GM10847 (cell line): ENCODE data around the gene ANKRD10.

Source experiments
- POLR2A ChIP-seq: IDR thresholded peaks from 2 replicates; pipeline ENCODE4 v1.6.1; 2011; ENCODE audit not compliant: insufficient read length; ENCODE audit errors: extremely low read depth

The ANKRD10 gene

DNA sequence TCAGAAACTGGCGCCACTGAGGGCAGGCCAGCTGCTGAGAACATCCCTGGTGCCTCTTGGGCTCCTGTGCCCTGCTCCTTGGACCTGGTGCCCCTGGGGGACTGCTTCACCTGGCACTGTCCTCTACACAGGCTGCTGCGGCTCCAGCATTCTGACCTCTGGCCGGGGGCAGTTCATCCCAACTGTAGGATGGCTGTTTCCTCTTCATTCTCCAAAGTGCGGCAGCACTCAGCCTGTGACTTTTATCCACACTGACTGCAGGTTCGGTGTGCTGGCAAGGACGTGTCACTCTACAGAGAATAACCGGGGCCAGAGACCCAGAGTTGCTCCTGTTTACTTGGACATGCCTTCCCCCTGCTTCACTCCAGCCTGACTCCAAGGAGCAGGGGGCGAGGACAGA is 7.6 kb upstream of the ANKRD10 start:
- TF ChIP-seq POLR2A, result no peak

- TF ChIP-seq POLR2A, result no peak
Observed at GRCh38 chr13:110921695-110922094, 6.8 kb upstream of the ANKRD10 start.

GRCh38 chr13:110921209-110921608 is 6.3 kb upstream of the ANKRD10 start:
- no peak for TF ChIP-seq POLR2A

GRCh38 chr13:110920038-110920437 is 5.2 kb upstream of the ANKRD10 start:
- no peak for TF ChIP-seq POLR2A

DNA sequence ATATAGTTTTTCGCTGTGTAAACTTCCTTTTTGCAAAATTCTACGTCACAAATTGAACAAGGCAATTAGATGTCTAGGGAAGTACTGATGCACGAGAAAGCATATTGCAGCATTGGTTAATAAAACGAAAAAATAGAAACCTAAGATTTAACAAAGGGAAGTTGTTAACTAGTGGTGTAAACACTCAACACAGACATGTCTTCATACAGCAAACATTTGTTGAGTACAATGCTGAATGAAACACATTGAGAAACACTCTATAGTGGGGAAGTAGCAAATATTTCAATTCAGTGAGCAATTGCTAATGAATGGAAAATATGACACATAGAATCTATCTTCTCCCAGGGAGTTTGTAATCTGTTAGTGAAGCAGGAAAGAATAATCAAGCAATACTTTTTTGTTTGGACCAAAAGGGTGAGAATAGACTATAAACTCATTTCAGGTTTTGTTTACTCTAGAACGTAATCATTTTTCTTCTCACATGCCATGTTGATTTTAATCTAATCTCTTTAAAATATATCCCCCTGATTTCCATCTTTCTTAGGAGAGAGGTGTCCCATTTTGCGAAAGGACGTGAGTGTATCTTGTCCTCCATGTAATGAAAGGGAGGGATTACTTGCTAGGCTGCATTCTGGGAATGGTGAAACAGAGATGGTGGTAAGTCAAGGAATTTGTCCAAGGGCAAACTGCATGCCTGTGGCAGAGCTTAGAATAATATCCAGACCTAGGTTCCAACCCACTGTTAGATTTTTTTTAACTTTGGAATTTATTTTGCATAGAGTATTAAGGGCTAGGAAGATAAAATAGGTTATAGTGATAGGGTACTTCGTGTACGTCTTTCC is 1.7 kb upstream of the ANKRD10 start:
- no peak for TF ChIP-seq POLR2A

- no peak for TF ChIP-seq POLR2A
Observed at GRCh38 chr13:110915874-110916206, 971 bp upstream of the ANKRD10 start.

DNA sequence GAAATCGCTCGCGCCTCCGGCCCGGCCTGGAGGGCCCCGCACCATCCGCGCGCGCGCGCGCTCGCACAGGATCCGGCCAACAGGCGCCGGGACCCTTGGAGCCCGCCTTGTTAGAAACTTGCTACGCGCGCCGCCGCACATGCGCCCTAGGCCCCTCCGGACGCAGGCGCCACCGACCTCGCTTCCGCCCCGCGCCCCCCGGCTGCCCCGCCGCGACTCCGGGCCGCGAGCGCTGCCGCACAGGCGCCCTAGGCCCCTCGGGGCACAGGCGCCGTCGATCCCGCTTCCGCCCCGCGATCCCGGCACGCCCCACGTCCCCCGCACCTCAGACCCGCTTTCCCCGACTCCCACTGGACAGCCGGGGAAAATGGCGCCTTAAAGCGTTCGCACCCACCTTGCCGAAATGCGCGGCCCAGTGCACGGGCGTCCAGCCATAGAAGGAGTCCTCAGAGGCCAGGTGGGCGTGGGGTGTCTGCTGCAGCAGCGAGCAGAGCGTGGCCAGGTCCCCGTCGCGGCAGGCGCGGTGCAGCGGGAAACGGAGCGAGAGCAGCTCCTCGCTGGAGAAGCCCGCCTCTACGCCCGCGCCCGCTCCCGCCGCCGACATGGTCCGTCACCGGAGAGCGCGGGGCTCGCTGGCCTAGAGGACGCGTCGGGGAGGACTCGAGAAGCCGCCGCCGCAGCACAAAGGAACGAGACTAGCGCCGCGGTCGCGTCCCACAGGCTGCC is 375 bp downstream of the ANKRD10 start:
- TF ChIP-seq POLR2A, result peak; percentile 74

- TF ChIP-seq POLR2A, result no peak
Observed at GRCh38 chr13:110914081-110914330, 863 bp downstream of the ANKRD10 start.

DNA sequence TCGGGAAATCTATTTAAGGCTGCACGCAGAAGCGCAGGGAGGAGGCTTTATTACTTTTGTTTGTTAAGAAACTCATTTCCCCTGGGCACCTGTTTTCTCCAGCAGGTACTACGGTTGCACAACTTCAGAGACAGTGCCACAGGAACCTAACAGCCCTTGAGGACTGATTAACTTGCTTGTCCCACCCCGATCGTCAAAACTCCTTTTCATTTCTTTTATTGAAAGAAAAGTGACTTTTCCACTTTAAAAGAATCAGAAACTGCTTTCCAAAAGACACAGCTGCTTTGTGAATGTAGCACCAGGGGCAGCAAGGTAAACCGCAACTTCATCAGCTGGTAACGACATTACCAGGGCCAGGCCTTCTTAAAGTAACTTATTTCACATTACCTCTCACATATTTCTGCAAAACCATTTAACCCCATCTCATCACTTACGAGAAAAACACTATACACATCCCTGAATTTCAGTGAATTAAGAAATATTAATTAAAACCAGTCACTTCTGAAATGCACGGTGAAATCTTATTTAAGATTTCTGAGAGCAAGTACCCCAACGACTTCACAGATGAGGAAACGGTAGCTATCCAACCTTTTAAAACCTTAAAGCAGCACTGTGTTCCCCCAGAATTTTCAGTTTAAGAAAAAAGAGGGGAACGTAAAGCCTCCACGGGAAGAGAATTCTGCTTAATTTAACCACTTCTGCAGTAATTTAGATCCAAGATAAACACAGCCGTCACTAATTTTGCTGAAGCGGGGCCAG is 1.4 kb downstream of the ANKRD10 start:
- no peak for TF ChIP-seq POLR2A

DNA sequence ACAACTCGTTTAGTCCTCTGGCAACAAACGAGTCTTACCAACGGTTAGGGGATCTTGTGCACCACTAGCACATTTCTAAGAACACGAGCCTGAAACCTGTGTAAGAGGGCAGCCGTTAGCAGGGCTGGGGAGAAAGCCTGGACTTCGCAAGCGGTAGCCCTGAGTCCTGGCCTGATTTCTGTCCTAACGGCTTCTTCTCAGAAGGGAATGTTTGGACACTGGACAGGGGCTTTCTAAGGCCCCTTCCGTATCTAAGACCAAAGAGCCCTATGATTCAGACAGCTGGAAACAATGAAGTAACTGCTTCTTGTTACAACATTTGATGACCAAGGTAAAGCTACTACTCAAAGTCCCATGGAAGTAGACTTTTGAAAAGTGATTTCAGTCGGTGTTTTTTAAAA is 2.2 kb downstream of the ANKRD10 start:
- TF ChIP-seq POLR2A, result no peak

- TF ChIP-seq POLR2A, result no peak
Observed at GRCh38 chr13:110911880-110912279, 3.0 kb downstream of the ANKRD10 start.

DNA sequence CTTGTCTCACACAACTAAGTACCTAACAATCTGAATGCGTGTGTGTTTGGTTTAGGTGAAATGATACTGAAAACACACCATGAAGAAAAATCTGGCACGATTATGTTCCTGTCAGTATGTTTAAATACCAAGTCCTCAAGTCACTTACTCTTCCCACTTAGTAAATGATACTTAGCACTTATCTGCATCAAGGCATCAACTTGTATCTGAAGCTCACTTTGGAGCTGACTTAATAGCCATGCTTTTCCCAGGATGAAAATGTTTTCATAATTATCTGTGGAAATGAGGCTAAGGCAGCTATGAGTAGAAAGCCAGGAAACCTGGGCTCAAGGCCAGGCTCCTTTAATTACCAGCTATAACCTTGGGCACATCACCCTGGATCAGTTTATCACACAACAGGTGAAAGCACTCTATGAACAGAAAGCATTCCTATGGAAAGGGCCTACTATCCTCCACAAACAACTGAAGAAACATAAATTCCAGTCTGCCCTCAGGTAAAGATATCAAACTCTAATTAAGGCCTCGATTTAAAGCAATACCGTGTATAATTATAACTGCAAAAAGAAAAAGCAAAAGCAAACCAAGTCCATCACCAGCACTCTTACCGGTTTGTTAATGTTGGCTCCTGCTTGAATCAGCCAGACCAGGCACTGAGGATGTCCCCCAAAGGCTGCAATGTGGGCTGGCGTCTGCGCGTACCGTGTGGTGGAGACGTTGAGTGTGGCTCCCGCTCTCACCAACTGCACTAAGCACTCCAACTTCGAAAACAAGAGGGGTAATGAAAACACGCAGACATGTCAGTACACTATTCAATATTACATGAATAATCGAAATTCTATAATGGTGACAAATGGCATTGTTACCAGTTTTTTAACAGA is 4.6 kb downstream of the ANKRD10 start:
- no peak for TF ChIP-seq POLR2A

DNA sequence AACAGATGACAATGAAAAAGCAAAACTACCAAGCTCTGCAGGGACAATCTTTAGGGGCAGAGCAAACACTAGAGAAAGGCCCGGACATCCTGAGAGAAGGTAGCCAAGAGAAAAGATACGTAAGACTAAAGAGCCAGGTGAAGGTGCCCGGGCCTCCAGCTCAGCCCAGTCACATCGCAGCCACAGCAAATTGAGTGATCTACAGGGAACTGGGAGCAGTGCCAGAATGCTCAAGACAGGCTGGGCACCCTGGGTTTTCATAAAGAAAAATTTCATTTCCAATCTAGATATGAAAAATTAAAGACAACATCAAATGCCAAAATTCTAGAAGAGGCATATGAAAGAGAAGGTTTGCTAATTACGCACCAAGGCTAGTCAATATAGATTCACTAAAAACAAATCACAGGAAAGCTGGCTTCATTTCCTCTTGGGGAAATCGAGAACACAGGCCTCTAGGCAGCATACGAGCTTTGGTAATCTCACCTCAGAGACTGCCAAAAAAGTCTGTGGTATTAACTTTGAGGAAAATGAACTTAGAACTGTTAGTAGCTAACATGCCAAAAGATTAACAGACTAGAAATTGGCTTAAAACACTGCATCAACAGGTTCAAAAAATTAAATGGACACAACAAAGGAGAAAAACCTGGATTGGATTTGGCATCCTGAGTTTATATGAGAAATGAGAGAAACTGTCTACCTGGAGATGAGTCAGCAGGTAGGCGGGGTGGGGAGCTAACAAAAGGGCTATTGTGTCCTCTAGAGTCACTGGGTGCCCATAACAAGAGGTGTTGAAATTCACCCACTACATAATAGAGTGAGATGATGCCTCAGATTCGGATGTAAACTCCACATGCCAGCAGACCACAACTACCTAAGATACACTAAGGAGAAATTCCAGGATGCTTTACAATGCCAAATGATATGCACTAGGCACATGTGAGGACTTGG is 6.6 kb downstream of the ANKRD10 start:
- no peak for TF ChIP-seq POLR2A

- TF ChIP-seq POLR2A, result no peak
Observed at GRCh38 chr13:110907301-110907700, 7.6 kb downstream of the ANKRD10 start.
